Measurements from ENCODE around the gene SANBR. TPM values are rescaled to one million over a fixed set of nuclear protein-coding genes. Genes with fewer than 3 reads are reported as not detected.

The SANBR gene
- total and polyA plus RNA-seq, 2 of the 13 experiments (the other 11 are each of a cell fraction or from before 2014, with no cell fraction given) = 9.8 to 20.9 TPM

DNA sequence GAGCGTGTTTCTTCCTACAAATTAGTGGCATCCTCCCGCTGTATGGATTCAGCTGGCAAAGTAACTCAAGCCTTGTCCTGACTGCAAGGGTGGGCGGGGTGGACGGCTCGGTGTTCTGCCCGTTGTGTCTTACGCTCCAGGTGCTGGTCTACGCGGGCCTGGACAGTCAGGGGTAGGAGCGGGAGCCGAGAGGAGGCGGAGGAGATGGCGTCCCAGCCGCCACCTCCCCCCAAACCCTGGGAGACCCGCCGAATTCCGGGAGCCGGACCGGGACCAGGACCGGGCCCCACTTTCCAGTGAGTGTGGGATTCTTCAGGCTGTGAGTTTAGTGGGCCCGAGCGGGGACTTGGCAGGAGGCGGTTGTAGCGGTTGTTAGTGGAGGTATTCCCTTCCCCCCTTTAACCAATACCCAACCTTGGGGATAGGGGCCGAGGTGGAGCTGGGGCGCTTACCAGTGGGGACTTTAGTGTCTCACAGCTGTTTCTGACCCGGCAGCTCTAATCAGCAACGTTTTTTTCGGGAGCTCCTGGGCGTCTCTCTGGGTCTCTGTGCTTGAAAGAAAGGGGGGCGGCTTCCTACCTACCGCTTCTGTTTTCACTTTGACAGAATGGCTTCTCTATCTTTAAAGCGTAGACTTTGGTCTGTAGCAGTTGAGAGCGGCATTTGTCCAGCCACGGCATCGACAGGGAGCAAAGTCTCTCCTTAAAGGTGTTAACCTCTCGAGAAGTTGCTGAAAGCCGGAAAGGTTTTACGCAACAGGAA lies 47.9 kb upstream of the SANBR start, which contains the start of the genes PEX13 and PUS10 (continued):
- TF ChIP-seq, protein P1, sequence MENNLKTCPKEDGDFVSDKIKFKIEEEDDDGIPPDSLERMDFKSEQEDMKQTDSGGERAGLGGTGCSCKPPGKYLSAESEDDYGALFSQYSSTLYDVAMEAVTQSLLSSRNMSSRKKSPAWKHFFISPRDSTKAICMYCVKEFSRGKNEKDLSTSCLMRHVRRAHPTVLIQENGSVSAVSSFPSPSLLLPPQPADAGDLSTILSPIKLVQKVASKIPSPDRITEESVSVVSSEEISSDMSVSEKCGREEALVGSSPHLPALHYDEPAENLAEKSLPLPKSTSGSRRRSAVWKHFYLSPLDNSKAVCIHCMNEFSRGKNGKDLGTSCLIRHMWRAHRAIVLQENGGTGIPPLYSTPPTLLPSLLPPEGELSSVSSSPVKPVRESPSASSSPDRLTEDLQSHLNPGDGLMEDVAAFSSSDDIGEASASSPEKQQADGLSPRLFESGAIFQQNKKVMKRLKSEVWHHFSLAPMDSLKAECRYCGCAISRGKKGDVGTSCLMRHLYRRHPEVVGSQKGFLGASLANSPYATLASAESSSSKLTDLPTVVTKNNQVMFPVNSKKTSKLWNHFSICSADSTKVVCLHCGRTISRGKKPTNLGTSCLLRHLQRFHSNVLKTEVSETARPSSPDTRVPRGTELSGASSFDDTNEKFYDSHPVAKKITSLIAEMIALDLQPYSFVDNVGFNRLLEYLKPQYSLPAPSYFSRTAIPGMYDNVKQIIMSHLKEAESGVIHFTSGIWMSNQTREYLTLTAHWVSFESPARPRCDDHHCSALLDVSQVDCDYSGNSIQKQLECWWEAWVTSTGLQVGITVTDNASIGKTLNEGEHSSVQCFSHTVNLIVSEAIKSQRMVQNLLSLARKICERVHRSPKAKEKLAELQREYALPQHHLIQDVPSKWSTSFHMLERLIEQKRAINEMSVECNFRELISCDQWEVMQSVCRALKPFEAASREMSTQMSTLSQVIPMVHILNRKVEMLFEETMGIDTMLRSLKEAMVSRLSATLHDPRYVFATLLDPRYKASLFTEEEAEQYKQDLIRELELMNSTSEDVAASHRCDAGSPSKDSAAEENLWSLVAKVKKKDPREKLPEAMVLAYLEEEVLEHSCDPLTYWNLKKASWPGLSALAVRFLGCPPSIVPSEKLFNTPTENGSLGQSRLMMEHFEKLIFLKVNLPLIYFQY (CRISPR knock-in tag; IDR thresholded peaks at IDR 0.05; ENCODE audit: borderline replicate concordance) = peak; percentile 12
- TF ChIP-seq NPAS2 (CRISPR knock-in tag; IDR thresholded peaks at IDR 0.05; ENCODE audit: borderline replicate concordance) (no peak), ZNF672 (CRISPR knock-in tag; IDR thresholded peaks at IDR 0.05) (no peak), ZBTB20 (CRISPR knock-in tag; IDR thresholded peaks at IDR 0.05; ENCODE audit: borderline replicate concordance, low read depth) (no peak), ZNF207 (IDR thresholded peaks at IDR 0.05; ENCODE audit: borderline replicate concordance) (no peak), ZNF354B (CRISPR knock-in tag; IDR thresholded peaks at IDR 0.05) (peak; percentile 6; the same call in 1 of the 2 replicates), ZSCAN29 (CRISPR knock-in tag; conservative IDR thresholded peaks at IDR 0.05) (peak; percentile 100), HNRNPL (IDR thresholded peaks at IDR 0.05; ENCODE audit: low read depth, low read length) (peak; percentile 90), SIN3B (IDR thresholded peaks at IDR 0.05; ENCODE audit: low read length) (no peak), ATF7 (IDR thresholded peaks at IDR 0.05) (no peak), ATF7 (CRISPR knock-in tag; IDR thresholded peaks at IDR 0.05) (no peak), RAD21 (CRISPR knock-in tag; IDR thresholded peaks at IDR 0.05) (peak; percentile 49; the same call in 1 of the 2 replicates), ZNF317 (CRISPR knock-in tag; IDR thresholded peaks at IDR 0.05) (peak; percentile 59), REL (CRISPR knock-in tag; conservative IDR thresholded peaks at IDR 0.05) (no peak), SETDB1 (CRISPR knock-in tag; IDR thresholded peaks at IDR 0.05; ENCODE audit: borderline replicate concordance) (no peak)
- TF ChIP-seq, protein P2, sequence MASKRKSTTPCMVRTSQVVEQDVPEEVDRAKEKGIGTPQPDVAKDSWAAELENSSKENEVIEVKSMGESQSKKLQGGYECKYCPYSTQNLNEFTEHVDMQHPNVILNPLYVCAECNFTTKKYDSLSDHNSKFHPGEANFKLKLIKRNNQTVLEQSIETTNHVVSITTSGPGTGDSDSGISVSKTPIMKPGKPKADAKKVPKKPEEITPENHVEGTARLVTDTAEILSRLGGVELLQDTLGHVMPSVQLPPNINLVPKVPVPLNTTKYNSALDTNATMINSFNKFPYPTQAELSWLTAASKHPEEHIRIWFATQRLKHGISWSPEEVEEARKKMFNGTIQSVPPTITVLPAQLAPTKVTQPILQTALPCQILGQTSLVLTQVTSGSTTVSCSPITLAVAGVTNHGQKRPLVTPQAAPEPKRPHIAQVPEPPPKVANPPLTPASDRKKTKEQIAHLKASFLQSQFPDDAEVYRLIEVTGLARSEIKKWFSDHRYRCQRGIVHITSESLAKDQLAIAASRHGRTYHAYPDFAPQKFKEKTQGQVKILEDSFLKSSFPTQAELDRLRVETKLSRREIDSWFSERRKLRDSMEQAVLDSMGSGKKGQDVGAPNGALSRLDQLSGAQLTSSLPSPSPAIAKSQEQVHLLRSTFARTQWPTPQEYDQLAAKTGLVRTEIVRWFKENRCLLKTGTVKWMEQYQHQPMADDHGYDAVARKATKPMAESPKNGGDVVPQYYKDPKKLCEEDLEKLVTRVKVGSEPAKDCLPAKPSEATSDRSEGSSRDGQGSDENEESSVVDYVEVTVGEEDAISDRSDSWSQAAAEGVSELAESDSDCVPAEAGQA (IDR thresholded peaks at IDR 0.05; ENCODE audit: low read depth) = no peak; the same call in 1 of the 2 replicates
- TF ChIP-seq, protein P2 (CRISPR knock-in tag; IDR thresholded peaks at IDR 0.05; ENCODE audit: borderline replicate concordance) = no peak
- TF ChIP-seq, protein P3, sequence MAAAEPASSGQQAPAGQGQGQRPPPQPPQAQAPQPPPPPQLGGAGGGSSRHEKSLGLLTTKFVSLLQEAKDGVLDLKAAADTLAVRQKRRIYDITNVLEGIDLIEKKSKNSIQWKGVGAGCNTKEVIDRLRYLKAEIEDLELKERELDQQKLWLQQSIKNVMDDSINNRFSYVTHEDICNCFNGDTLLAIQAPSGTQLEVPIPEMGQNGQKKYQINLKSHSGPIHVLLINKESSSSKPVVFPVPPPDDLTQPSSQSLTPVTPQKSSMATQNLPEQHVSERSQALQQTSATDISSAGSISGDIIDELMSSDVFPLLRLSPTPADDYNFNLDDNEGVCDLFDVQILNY (CRISPR knock-in tag; conservative IDR thresholded peaks at IDR 0.05) = peak; percentile 51; the same call in 1 of the 2 replicates
- TF ChIP-seq, protein P4, sequence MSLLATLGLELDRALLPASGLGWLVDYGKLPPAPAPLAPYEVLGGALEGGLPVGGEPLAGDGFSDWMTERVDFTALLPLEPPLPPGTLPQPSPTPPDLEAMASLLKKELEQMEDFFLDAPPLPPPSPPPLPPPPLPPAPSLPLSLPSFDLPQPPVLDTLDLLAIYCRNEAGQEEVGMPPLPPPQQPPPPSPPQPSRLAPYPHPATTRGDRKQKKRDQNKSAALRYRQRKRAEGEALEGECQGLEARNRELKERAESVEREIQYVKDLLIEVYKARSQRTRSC (CRISPR knock-in tag; IDR thresholded peaks at IDR 0.05; ENCODE audit: low read depth) = peak; percentile 71; the same call in 1 of the 2 replicates
